GM12878 (cell line): ENCODE measurements around the gene TBC1D20. TPM values are rescaled to one million over a fixed set of nuclear protein-coding genes. Genes with fewer than 3 reads are reported as not detected.

Experiments used
- ATAC-seq: fragments of 200-7000 bp; cut with Tn5 transposase; 3 replicates; pipeline ENCODE4 v1.9.1; 2020; ENCODE audit warnings: mild to moderate bottlenecking, moderate library complexity
- BruUV-seq: library from RNA; stranded (reverse); fragments of 400-500 nt; replicated peaks from 2 replicates; lab custom pipeline; 2021; lab: Mats Ljungman, UMichigan
- CTCF ChIA-PET: fragments of 300-600 bp; sonication (Branson Sonifier 250); formaldehyde crosslinking; extraction: SDS; loops from one replicate; lab custom pipeline; 2021; ENCODE audit warnings: inconsistent platforms; lab: Yijun Ruan, JAX
- POLR2A ChIA-PET: fragments of 350-600 bp; formaldehyde crosslinking; extraction: SDS; loops from one replicate; lab custom pipeline; 2021; ENCODE audit warnings: inconsistent platforms; lab: Charles Lee
- RAD21 ChIA-PET: fragments of 300-600 bp; sonication (Branson Sonifier 250); formaldehyde crosslinking; loops from one replicate; lab custom pipeline; 2023; ENCODE audit warnings: antibody characterized with exemption; ENCODE audit not compliant: unreplicated experiment; lab: Charles Lee
- SMC1A ChIA-PET: fragments of 300-600 bp; sonication (Branson Sonifier 250); formaldehyde crosslinking; loops from one replicate; lab custom pipeline; 2023; ENCODE audit not compliant: unreplicated experiment, uncharacterized antibody; lab: Charles Lee
- DNase-seq: peaks from one replicate; pipeline ENCODE4 v3.0.0-alpha.2; 2011; ENCODE audit warnings: low read depth, low spot score
- FAIRE-seq: peaks from 3 replicates; lab custom pipeline; 2011; peaks lifted over from hg19 to GRCh38; lab: Jason Lieb, UNC
- H2AFZ ChIP-seq: 2 replicates; pipeline ENCODE4 v1.6.0; 2011; ENCODE audit warnings: low read depth, low read length, control low read depth; ENCODE audit not compliant: control insufficient read depth
- H3K27ac ChIP-seq: 2 replicates; pipeline ENCODE4 v1.5.1; 2011; ENCODE audit warnings: control low read depth; ENCODE audit not compliant: control insufficient read depth, insufficient read depth
- H3K27me3 ChIP-seq, 2 experiments: replicated peaks in 1 of 2; 2 replicates each; pipeline versions ENCODE4 v1.6.0 to v1.6.1; 2011; ENCODE audit warnings: low read length in 1 of 2; ENCODE audit not compliant: control insufficient read depth in 2 of 2, insufficient read depth in 2 of 2
- H3K36me3 ChIP-seq, 2 experiments: 2 replicates each; pipeline ENCODE4 v1.5.1; 2011; ENCODE audit warnings: low read length in 1 of 2; ENCODE audit not compliant: control insufficient read depth in 2 of 2, insufficient read depth in 2 of 2
- H3K4me1 ChIP-seq: 2 replicates; pipeline ENCODE4 v1.6.1; 2011; ENCODE audit warnings: mild to moderate bottlenecking, low read length, moderate library complexity, mixed read lengths; ENCODE audit not compliant: control insufficient read depth, insufficient read depth
- H3K4me2 ChIP-seq: 2 replicates; pipeline ENCODE4 v1.6.0; 2011; ENCODE audit warnings: control low read depth; ENCODE audit not compliant: control insufficient read depth, insufficient read depth
- H3K4me3 ChIP-seq: fragments of 200-600 bp; sonication (generic); 2 replicates; pipeline ENCODE4 v1.5.1; 2016
- H3K79me2 ChIP-seq: 2 replicates; pipeline ENCODE4 v1.6.0; 2011; ENCODE audit warnings: low read length; ENCODE audit not compliant: control insufficient read depth, insufficient read depth
- H3K9ac ChIP-seq: 2 replicates; pipeline ENCODE4 v1.8.0; 2011; ENCODE audit warnings: low read length, control low read depth, mixed read lengths; ENCODE audit not compliant: control insufficient read depth, insufficient read depth
- H3K9me3 ChIP-seq: replicated peaks from 3 replicates; pipeline ENCODE4 v1.5.1; 2011; ENCODE audit warnings: mild to moderate bottlenecking, low read length; ENCODE audit not compliant: control insufficient read depth, insufficient read depth
- H4K20me1 ChIP-seq: 2 replicates; pipeline ENCODE4 v1.6.0; 2011; ENCODE audit not compliant: control insufficient read depth, insufficient read depth
- BRCA1 ChIP-seq: IDR thresholded peaks from 2 replicates; pipeline ENCODE4 v1.6.1; 2011; ENCODE audit warnings: low read depth, low read length, improper control_type of control experiment
- CEBPB ChIP-seq, 2 experiments: fragments of 150-350 bp in 1 of 2; IDR thresholded peaks; 2 replicates each; pipeline ENCODE4 v1.6.1; 2012 to 2014; ENCODE audit warnings: low read depth in 2 of 2, low read length in 2 of 2, borderline replicate concordance in 1 of 2, inconsistent platforms in 1 of 2
- CHD2 ChIP-seq: IDR thresholded peaks from 2 replicates; pipeline ENCODE4 v1.6.1; 2011; ENCODE audit warnings: low read depth, low read length, improper control_type of control experiment, borderline replicate concordance
- CREM ChIP-seq: IDR thresholded peaks from 2 replicates; pipeline ENCODE4 v1.6.1; 2014; ENCODE audit warnings: antibody characterized with exemption, low read depth
- HDGF ChIP-seq: fragments of 450-650 bp; IDR thresholded peaks from 2 replicates; pipeline ENCODE4 v1.6.1; 2016; ENCODE audit warnings: antibody characterized with exemption
- IRF4 ChIP-seq: IDR thresholded peaks from 2 replicates; pipeline ENCODE4 v1.6.1; 2011; ENCODE audit warnings: low read depth, low read length
- MYB ChIP-seq: fragments of 150-350 bp; IDR thresholded peaks from 2 replicates; pipeline ENCODE4 v1.6.1; 2014; ENCODE audit warnings: mild to moderate bottlenecking, low read depth, low read length, borderline replicate concordance
- PML ChIP-seq: IDR thresholded peaks from 2 replicates; pipeline ENCODE4 v1.6.1; 2012; ENCODE audit warnings: low read length, inconsistent platforms
- POLR2A ChIP-seq: IDR thresholded peaks from 2 replicates; pipeline ENCODE4 v1.6.1; 2011; ENCODE audit warnings: low read depth, mild to moderate bottlenecking, low read length
- POLR2AphosphoS2 ChIP-seq: IDR thresholded peaks from 2 replicates; pipeline ENCODE4 v1.6.1; 2011; ENCODE audit warnings: low read depth, mild to moderate bottlenecking, low read length, improper control_type of control experiment, moderate library complexity
- RBBP5 ChIP-seq: fragments of 200-600 bp; sonication (generic); conservative IDR thresholded peaks from 2 replicates; pipeline ENCODE4 v1.6.1; 2016
- SIX5 ChIP-seq: IDR thresholded peaks from 2 replicates; pipeline ENCODE4 v1.6.1; 2011; ENCODE audit warnings: mild to moderate bottlenecking, low read depth, low read length, moderate library complexity; ENCODE audit not compliant: severe bottlenecking
- SP1 ChIP-seq: IDR thresholded peaks from one replicate; pipeline ENCODE4 v1.6.1; 2011; ENCODE audit warnings: low read depth, low read length
- SPI1 ChIP-seq: IDR thresholded peaks from 2 replicates; pipeline ENCODE4 v1.6.1; 2011; ENCODE audit warnings: low read depth, mild to moderate bottlenecking, low read length, moderate library complexity, borderline replicate concordance; ENCODE audit not compliant: insufficient read depth
- TCF12 ChIP-seq: IDR thresholded peaks from 2 replicates; pipeline ENCODE4 v1.6.1; 2011; ENCODE audit warnings: low read depth, mild to moderate bottlenecking, low read length
- ZNF622 ChIP-seq: fragments of 450-650 bp; IDR thresholded peaks from 2 replicates; pipeline ENCODE4 v1.6.1; 2017; ENCODE audit warnings: mild to moderate bottlenecking, inconsistent platforms
- WGBS: methylation state at CpG from one replicate; pipeline ENCODE4 v1.1.6; 2016; ENCODE audit warnings: low lambda C conversion rate; ENCODE audit not compliant: insufficient replicate concordance, insufficient coverage; ENCODE audit errors: missing lambda C conversion rate; 5-methylcytosine and 5-hydroxymethylcytosine counted together
- in situ Hi-C: fragments of 300-500 bp; cut with MboI; formaldehyde crosslinking; loops from 9 replicates; pipeline ENCODE4 v1.14.3; 2018; ENCODE audit warnings: mixed read lengths
- intact Hi-C: fragments of 100-400 bp; cut with micrococcal nuclease; formaldehyde crosslinking; loops from one replicate; pipeline ENCODE4 v1.14.2; 2022; ENCODE audit not compliant: unreplicated experiment
- polyA plus RNA-seq, 11 experiments: library from polyadenylated mRNA; depleted of rRNA in 4 of 11; unstranded in 6 of 11; stranded (reverse) in 5 of 11; fragments of >200 nt; fragmentation: Nextera tagmentation in 4 of 11; fragmentation: Illumina TruSeq in 1 of 11; extraction: Ambion mirVana in 4 of 11; extraction: Trizol in 1 of 11; gene quantifications; 1 replicate in 1 of 11; 2 replicates in 10 of 11; pipeline versions ENCODE4 v1.2.1 to v1.2.3, GENCODE V29; 2011 to 2016; ENCODE audit warnings: inconsistent platforms in 2 of 11, missing spikeins in 2 of 11, low read depth in 1 of 11
- total RNA-seq, 4 experiments: library from RNA; depleted of rRNA in 3 of 4; stranded (reverse); fragments of >200 nt in 3 of 4; fragmentation: Illumina TruSeq in 1 of 4; extraction: Trizol in 1 of 4; gene quantifications; 2 replicates each; pipeline versions ENCODE4 v1.2.1 to v1.2.3, GENCODE V29; 2013 to 2021
- TF ChIP-seq, protein P1 (sequence below): fragments of 450-650 bp; IDR thresholded peaks from 2 replicates; pipeline ENCODE4 v1.6.1; 2018; ENCODE audit warnings: borderline replicate concordance, mild to moderate bottlenecking; ENCODE audit not compliant: partially characterized antibody
- TF ChIP-seq, protein P2 (sequence below): IDR thresholded peaks from 2 replicates; pipeline ENCODE4 v1.6.1; 2012; ENCODE audit warnings: low read depth, low read length, improper control_type of control experiment
- TF ChIP-seq, protein P3 (sequence below): fragments of 450-650 bp; IDR thresholded peaks from 2 replicates; pipeline ENCODE4 v1.6.1; 2017; ENCODE audit warnings: low read depth, mild to moderate bottlenecking, moderate library complexity
- TF ChIP-seq, protein P4 (sequence below): IDR thresholded peaks from 2 replicates; pipeline ENCODE4 v1.6.1; 2011; ENCODE audit warnings: low read depth, low read length, improper control_type of control experiment, borderline replicate concordance

The TBC1D20 gene
- total and polyA plus RNA-seq, 10 of the 15 experiments (the other 5 are each of a cell fraction or from before 2014, with no cell fraction given) = 4.3 to 17.9 (median 11.2) TPM

DNA sequence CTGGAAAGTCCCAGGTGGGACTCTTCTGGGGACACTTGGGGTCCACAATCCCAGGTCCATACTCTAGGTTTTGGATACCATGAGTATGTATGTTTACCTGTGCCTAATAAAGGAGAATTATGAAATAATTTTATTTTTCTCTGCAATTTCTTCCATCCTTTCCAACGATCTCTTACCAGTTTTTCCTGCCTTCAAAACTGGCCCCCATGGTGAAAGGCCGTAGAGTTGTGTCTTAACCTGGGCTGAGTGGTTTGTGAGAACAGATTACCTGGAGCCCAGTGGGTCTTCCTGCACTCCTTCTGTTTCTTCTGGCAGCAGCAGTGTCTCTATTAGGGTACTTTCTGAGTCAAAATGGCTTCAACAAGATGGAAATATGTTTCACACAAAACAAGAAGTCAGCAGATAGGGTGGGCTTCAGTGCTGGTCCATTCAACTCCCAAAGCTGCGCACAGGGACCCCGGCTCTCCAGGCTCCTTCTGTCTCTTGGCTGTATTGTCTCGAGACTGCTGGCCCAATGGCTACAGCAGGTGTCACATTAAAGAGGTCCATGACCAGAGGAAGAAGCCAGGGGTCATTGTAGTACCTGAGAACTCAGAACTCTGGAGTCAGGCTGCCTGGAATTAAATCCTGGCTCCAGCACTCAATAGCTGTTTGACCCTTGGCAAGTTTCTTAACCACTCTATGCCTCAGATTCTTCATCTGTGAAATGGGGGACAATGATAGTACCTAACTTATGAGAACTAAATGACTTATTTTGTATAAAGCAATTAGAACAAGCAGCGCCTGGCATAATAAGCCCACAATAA lies 64.7 kb downstream of the TBC1D20 start:
- Histone ChIP-seq H2AFZ (no peak overlapping the region), H3K9ac (no peak overlapping the region), H3K27ac (no peak overlapping the region), H3K36me3 (peaks cover 12 to 15% of the 10 kb centered on the region in 2 experiments), H3K79me2 (no peaks in the 10 kb centered on the region), H3K4me1 (no peaks in the 10 kb centered on the region), H3K4me3 (no peak overlapping the region), H4K20me1 (no peaks in the 10 kb centered on the region), H3K4me2 (no peak overlapping the region), H3K9me3 (no peaks in the 10 kb centered on the region), H3K27me3 (no peaks in the 10 kb centered on the region)
- CTCF ChIA-PET = interaction anchor here (1.9 kb wide), 1 partner anchor 43 kb away, joined by 5 read pairs; no protein-coding TSS in a partner anchor
- FAIRE-seq (no peak), DNase-seq (no peak), ATAC-seq (no peak)
- TF ChIP-seq CEBPB (IDR thresholded peaks at IDR 0.05; ENCODE audit: borderline replicate concordance in 1 of 2, low read depth in 2 of 2, low read length in 2 of 2) (no peak), BRCA1 (no peak), CREM (no peak), IRF4 (no peak), CHD2 (no peak), RBBP5 (no peak), POLR2A (no peak), MYB (no peak), ZNF622 (no peak), HDGF (no peak), SIX5 (no peak), SPI1 (no peak), PML (no peak), SP1 (no peak), TCF12 (no peak), POLR2AphosphoS2 (no peak)
- TF ChIP-seq, protein P1, sequence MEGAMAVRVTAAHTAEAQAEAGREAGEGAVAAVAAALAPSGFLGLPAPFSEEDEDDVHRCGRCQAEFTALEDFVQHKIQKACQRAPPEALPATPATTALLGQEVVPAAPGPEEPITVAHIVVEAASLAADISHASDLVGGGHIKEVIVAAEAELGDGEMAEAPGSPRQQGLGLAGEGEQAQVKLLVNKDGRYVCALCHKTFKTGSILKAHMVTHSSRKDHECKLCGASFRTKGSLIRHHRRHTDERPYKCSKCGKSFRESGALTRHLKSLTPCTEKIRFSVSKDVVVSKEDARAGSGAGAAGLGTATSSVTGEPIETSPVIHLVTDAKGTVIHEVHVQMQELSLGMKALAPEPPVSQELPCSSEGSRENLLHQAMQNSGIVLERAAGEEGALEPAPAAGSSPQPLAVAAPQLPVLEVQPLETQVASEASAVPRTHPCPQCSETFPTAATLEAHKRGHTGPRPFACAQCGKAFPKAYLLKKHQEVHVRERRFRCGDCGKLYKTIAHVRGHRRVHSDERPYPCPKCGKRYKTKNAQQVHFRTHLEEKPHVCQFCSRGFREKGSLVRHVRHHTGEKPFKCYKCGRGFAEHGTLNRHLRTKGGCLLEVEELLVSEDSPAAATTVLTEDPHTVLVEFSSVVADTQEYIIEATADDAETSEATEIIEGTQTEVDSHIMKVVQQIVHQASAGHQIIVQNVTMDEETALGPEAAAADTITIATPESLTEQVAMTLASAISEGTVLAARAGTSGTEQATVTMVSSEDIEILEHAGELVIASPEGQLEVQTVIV = no peak
- TF ChIP-seq, protein P2, sequence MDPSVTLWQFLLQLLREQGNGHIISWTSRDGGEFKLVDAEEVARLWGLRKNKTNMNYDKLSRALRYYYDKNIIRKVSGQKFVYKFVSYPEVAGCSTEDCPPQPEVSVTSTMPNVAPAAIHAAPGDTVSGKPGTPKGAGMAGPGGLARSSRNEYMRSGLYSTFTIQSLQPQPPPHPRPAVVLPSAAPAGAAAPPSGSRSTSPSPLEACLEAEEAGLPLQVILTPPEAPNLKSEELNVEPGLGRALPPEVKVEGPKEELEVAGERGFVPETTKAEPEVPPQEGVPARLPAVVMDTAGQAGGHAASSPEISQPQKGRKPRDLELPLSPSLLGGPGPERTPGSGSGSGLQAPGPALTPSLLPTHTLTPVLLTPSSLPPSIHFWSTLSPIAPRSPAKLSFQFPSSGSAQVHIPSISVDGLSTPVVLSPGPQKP = no peak
- TF ChIP-seq, protein P3, sequence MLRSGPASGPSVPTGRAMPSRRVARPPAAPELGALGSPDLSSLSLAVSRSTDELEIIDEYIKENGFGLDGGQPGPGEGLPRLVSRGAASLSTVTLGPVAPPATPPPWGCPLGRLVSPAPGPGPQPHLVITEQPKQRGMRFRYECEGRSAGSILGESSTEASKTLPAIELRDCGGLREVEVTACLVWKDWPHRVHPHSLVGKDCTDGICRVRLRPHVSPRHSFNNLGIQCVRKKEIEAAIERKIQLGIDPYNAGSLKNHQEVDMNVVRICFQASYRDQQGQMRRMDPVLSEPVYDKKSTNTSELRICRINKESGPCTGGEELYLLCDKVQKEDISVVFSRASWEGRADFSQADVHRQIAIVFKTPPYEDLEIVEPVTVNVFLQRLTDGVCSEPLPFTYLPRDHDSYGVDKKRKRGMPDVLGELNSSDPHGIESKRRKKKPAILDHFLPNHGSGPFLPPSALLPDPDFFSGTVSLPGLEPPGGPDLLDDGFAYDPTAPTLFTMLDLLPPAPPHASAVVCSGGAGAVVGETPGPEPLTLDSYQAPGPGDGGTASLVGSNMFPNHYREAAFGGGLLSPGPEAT = no peak
- TF ChIP-seq, protein P4, sequence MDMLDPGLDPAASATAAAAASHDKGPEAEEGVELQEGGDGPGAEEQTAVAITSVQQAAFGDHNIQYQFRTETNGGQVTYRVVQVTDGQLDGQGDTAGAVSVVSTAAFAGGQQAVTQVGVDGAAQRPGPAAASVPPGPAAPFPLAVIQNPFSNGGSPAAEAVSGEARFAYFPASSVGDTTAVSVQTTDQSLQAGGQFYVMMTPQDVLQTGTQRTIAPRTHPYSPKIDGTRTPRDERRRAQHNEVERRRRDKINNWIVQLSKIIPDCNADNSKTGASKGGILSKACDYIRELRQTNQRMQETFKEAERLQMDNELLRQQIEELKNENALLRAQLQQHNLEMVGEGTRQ = no peak
- intact Hi-C loops = no loop called here
- SMC1A ChIA-PET = no interaction called here
- POLR2A ChIA-PET = no interaction called here
- WGBS = 82% methylated on average over 6 of the region's 6 CpGs
- RAD21 ChIA-PET = no interaction called here
- in situ Hi-C loops = no loop called here
- BruUV-seq = no TSS peak
